Neural progenitor cell (in vitro differentiated cells): ENCODE data around the gene MN1. TPM values are rescaled to one million over a fixed set of nuclear protein-coding genes. Genes with fewer than 3 reads are reported as not detected.

Experiments used
- DNase-seq: peaks from one replicate; pipeline ENCODE4 v3.0.0-alpha.2; 2016; ENCODE audit warnings: low spot score
- H2AFZ ChIP-seq: fragments of 200-600 bp; sonication (generic); replicated peaks from 2 replicates; pipeline ENCODE4 v1.6.1; 2016; ENCODE audit warnings: antibody characterized with exemption
- H3F3A ChIP-seq: fragments of 200-600 bp; sonication (generic); 2 replicates; pipeline ENCODE4 v1.6.1; 2016; ENCODE audit warnings: antibody characterized with exemption, low read depth
- H3K27ac ChIP-seq: fragments of 200-600 bp; sonication (generic); 2 replicates; pipeline ENCODE4 v1.5.1; 2016; ENCODE audit warnings: mild to moderate bottlenecking
- H3K27me3 ChIP-seq: fragments of 200-600 bp; sonication (generic); 2 replicates; pipeline ENCODE4 v1.6.1; 2016; ENCODE audit warnings: mild to moderate bottlenecking, moderate library complexity
- H3K36me3 ChIP-seq: fragments of 200-600 bp; sonication (generic); 2 replicates; pipeline ENCODE4 v1.5.1; 2016
- H3K4me1 ChIP-seq: fragments of 200-600 bp; sonication (generic); 2 replicates; pipeline ENCODE4 v1.6.1; 2016; ENCODE audit warnings: mixed run types
- H3K4me2 ChIP-seq: fragments of 200-600 bp; sonication (generic); 2 replicates; pipeline ENCODE4 v1.6.1; 2016
- H3K4me3 ChIP-seq: fragments of 200-600 bp; sonication (generic); 2 replicates; pipeline ENCODE4 v1.5.1; 2016
- H3K79me2 ChIP-seq: fragments of 200-600 bp; sonication (generic); 2 replicates; pipeline ENCODE4 v1.6.1; 2016; ENCODE audit warnings: low read depth
- H3K9ac ChIP-seq: fragments of 200-600 bp; sonication (generic); 2 replicates; pipeline ENCODE4 v1.6.1; 2016
- H3K9me3 ChIP-seq: fragments of 200-600 bp; sonication (generic); 2 replicates; pipeline ENCODE4 v1.5.1; 2016; ENCODE audit warnings: low read depth
- H4K20me1 ChIP-seq: fragments of 200-600 bp; sonication (generic); 2 replicates; pipeline ENCODE4 v1.6.1; 2016; ENCODE audit warnings: low read depth
- H3K27ac Mint-ChIP-seq: 3 replicates; pipeline ENCODE4 v1.8.0; 2021; ENCODE audit warnings: mixed read lengths
- H3K27me3 Mint-ChIP-seq: 2 replicates; pipeline ENCODE4 v1.8.0; 2022; ENCODE audit warnings: low read depth, mild to moderate bottlenecking, inconsistent platforms, moderate library complexity, mixed read lengths; ENCODE audit not compliant: insufficient read depth
- H3K36me3 Mint-ChIP-seq: 3 replicates; pipeline ENCODE4 v1.8.0; 2021; ENCODE audit warnings: mixed read lengths
- H3K4me1 Mint-ChIP-seq: 3 replicates; pipeline ENCODE4 v1.8.0; 2021; ENCODE audit warnings: mixed read lengths
- H3K4me3 Mint-ChIP-seq: 3 replicates; pipeline ENCODE4 v1.8.0; 2021; ENCODE audit warnings: mild to moderate bottlenecking, moderate library complexity, mixed read lengths
- H3K9me3 Mint-ChIP-seq: 3 replicates; pipeline ENCODE4 v1.8.0; 2020; ENCODE audit warnings: mixed read lengths
- CTCF ChIP-seq: fragments of 200-600 bp; sonication (generic); IDR thresholded peaks from 2 replicates; pipeline ENCODE4 v1.5.1; 2017; ENCODE audit warnings: antibody characterized with exemption, mild to moderate bottlenecking
- EZH2 ChIP-seq: fragments of 200-600 bp; sonication (generic); IDR thresholded peaks from 2 replicates; pipeline ENCODE4 v1.6.1; 2017; ENCODE audit warnings: antibody characterized with exemption, mild to moderate bottlenecking, moderate library complexity
- EZH2phosphoT487 ChIP-seq: fragments of 200-600 bp; sonication (generic); IDR thresholded peaks from 2 replicates; pipeline ENCODE4 v1.6.1; 2017; ENCODE audit warnings: antibody characterized with exemption
- total RNA-seq: library from RNA; depleted of rRNA; stranded (reverse); fragments of >200 nt; gene quantifications from 2 replicates; pipeline ENCODE4 v1.2.3, GENCODE V29; 2015; ENCODE audit warnings: low replicate concordance

Gene MN1
- total RNA-seq, 1 donor from 2014 or later, result 13.3 TPM

GRCh38 chr22:27834364-27835185, 33.0 kb upstream of the MN1 start:
- H3K4me3 Mint-ChIP-seq, result no peak overlapping the region
- H3K36me3 ChIP-seq, result no peaks in the 10 kb centered on the region
- H3K9me3 ChIP-seq, result no peaks in the 10 kb centered on the region
- peak overlapping the region; percentile 54 for H3K27ac Mint-ChIP-seq
- peaks cover 35% of the 10 kb centered on the region for H3K4me1 Mint-ChIP-seq
- no peak overlapping the region for H3K4me2 ChIP-seq
- TF ChIP-seq EZH2phosphoT487 (no peak), CTCF (no peak), EZH2 (no peak)
- H3F3A ChIP-seq, result no peaks in the 10 kb centered on the region
- H4K20me1 ChIP-seq, result no peaks in the 10 kb centered on the region
- no peak for DNase-seq
- H3K4me1 ChIP-seq, result peaks cover 3% of the 10 kb centered on the region
- H3K9ac ChIP-seq, result no peak overlapping the region
- H3K27me3 Mint-ChIP-seq, result peaks cover 12% of the 10 kb centered on the region
- H2AFZ ChIP-seq, result no peak overlapping the region
- H3K4me3 ChIP-seq, result no peak overlapping the region
- peaks cover 3% of the 10 kb centered on the region for H3K36me3 Mint-ChIP-seq
- no peaks in the 10 kb centered on the region for H3K27me3 ChIP-seq
- H3K9me3 Mint-ChIP-seq, result peaks cover 8% of the 10 kb centered on the region
- no peak overlapping the region for H3K27ac ChIP-seq
- no peaks in the 10 kb centered on the region for H3K79me2 ChIP-seq

GRCh38 chr22:27833803-27834202, 32.2 kb upstream of the MN1 start:
- Histone ChIP-seq H3K4me3 (no peak overlapping the region), H3K9ac (no peak overlapping the region), H3K27ac (no peak overlapping the region), H3F3A (no peaks in the 10 kb centered on the region), H4K20me1 (no peaks in the 10 kb centered on the region), H3K4me2 (no peak overlapping the region), H3K36me3 (no peaks in the 10 kb centered on the region), H2AFZ (no peak overlapping the region), H3K79me2 (no peaks in the 10 kb centered on the region), H3K9me3 (no peaks in the 10 kb centered on the region), H3K4me1 (peaks cover 3% of the 10 kb centered on the region), H3K27me3 (no peaks in the 10 kb centered on the region)
- TF ChIP-seq EZH2 (no peak), CTCF (no peak), EZH2phosphoT487 (no peak)
- Mint-ChIP-seq H3K9me3 (peaks cover 8% of the 10 kb centered on the region), H3K4me1 (peaks cover 35% of the 10 kb centered on the region), H3K4me3 (no peak overlapping the region), H3K27ac (no peak overlapping the region), H3K27me3 (peaks cover 11% of the 10 kb centered on the region), H3K36me3 (peaks cover 3% of the 10 kb centered on the region)
- no peak for DNase-seq

GRCh38 chr22:27832606-27833005, 31.1 kb upstream of the MN1 start:
- Histone ChIP-seq H3K9ac (no peak overlapping the region), H3K4me2 (no peak overlapping the region), H3K4me3 (no peak overlapping the region), H3F3A (no peaks in the 10 kb centered on the region), H3K36me3 (no peaks in the 10 kb centered on the region), H3K27ac (no peak overlapping the region), H4K20me1 (no peaks in the 10 kb centered on the region), H3K9me3 (no peaks in the 10 kb centered on the region), H3K27me3 (no peaks in the 10 kb centered on the region), H2AFZ (no peak overlapping the region), H3K4me1 (peaks cover 3% of the 10 kb centered on the region), H3K79me2 (no peaks in the 10 kb centered on the region)
- H3K4me1 Mint-ChIP-seq, result peaks cover 35% of the 10 kb centered on the region
- TF ChIP-seq EZH2, result no peak
- TF ChIP-seq EZH2phosphoT487, result no peak
- TF ChIP-seq CTCF, result no peak
- no peak overlapping the region for H3K4me3 Mint-ChIP-seq
- H3K27ac Mint-ChIP-seq, result no peak overlapping the region
- peaks cover 3% of the 10 kb centered on the region for H3K36me3 Mint-ChIP-seq
- H3K9me3 Mint-ChIP-seq, result peaks cover 2% of the 10 kb centered on the region
- H3K27me3 Mint-ChIP-seq, result peaks cover 11% of the 10 kb centered on the region
- DNase-seq, result no peak
